HCT116 (cell line): ENCODE results near the gene CAMK2G. TPM values are rescaled to one million over a fixed set of nuclear protein-coding genes. Genes with fewer than 3 reads are reported as not detected.

ENCODE experiments used
- ATAC-seq: fragments of 200-7000 bp; cut with Tn5 transposase; 2 replicates; pipeline ENCODE4 v1.9.1; 2020; ENCODE audit warnings: mild to moderate bottlenecking, moderate library complexity
- BruUV-seq: library from RNA; stranded (reverse); fragments of 400-500 nt; replicated peaks from 2 replicates; lab custom pipeline; 2021; lab: Mats Ljungman, UMichigan
- CTCF ChIA-PET: fragments of 300-600 bp; sonication (Branson Sonifier 250); formaldehyde crosslinking; loops from one replicate; lab custom pipeline; 2021; ENCODE audit warnings: antibody characterized with exemption; lab: Charles Lee
- POLR2A ChIA-PET: fragments of 300-600, 350-600 bp; sonication (Branson Sonifier 250); formaldehyde crosslinking; loops from one replicate; lab custom pipeline; 2021; ENCODE audit warnings: antibody characterized with exemption; lab: Charles Lee
- RAD21 ChIA-PET, 2 experiments: fragments of 300-600 bp; sonication (Branson Sonifier 250); formaldehyde crosslinking; loops; one replicate each; lab custom pipeline; 2023; ENCODE audit warnings: low total read pairs in 2 of 2; ENCODE audit not compliant: uncharacterized antibody in 2 of 2, unreplicated experiment in 2 of 2, low non-redundant PET in 1 of 2; lab: Charles Lee
- DNase-seq: peaks from one replicate; pipeline ENCODE4 v3.0.0-alpha.2; 2010; ENCODE audit warnings: low read depth, low spot score
- H2AFZ ChIP-seq: fragments of 200-600 bp; shearing (Covaris generic), sonication (generic); 2 replicates; pipeline ENCODE4 v1.6.1; 2017; ENCODE audit warnings: low read depth, mixed run types, mixed read lengths, antibody characterized with exemption, low read length; ENCODE audit not compliant: poor library complexity, severe bottlenecking
- H3K27ac ChIP-seq: 2 replicates; pipeline ENCODE4 v1.5.1; 2012; ENCODE audit warnings: low read depth, low read length
- H3K27me3 ChIP-seq: fragments of 200-600 bp; sonication (generic); 2 replicates; pipeline ENCODE4 v1.6.1; 2016; ENCODE audit warnings: mixed run types, low read length, mixed read lengths; ENCODE audit not compliant: insufficient read depth
- H3K36me3 ChIP-seq, 2 experiments: fragments of 200-500 bp in 1 of 2; fragments of 200-600 bp in 1 of 2; sonication (Bioruptor generic) in 1 of 2; sonication (generic) in 1 of 2; 2 replicates each; pipeline versions ENCODE4 v1.5.1 to v1.6.1; 2014 to 2016; ENCODE audit warnings: low read length in 2 of 2, inconsistent platforms in 1 of 2, mixed read lengths in 1 of 2, mixed run types in 1 of 2; ENCODE audit not compliant: insufficient read depth in 2 of 2, control insufficient read depth in 1 of 2
- H3K4me1 ChIP-seq, 2 experiments: fragments of 200-600 bp in 1 of 2; sonication (generic) in 1 of 2; 2 replicates each; pipeline versions ENCODE4 v1.5.1 to v1.6.1; 2012 to 2017; ENCODE audit warnings: low read length in 2 of 2, inconsistent platforms in 1 of 2, mild to moderate bottlenecking in 1 of 2, mixed read lengths in 1 of 2, mixed run types in 1 of 2, moderate library complexity in 1 of 2; ENCODE audit not compliant: insufficient read depth in 2 of 2, control insufficient read depth in 1 of 2
- H3K4me2 ChIP-seq: fragments of 200-600 bp; sonication (generic); 2 replicates; pipeline ENCODE4 v1.6.1; 2017; ENCODE audit warnings: mixed run types, low read length, mixed read lengths
- H3K4me3 ChIP-seq, 2 experiments: fragments of 200-600 bp in 1 of 2; sonication (generic) in 1 of 2; replicated peaks in 1 of 2; 2 replicates each; pipeline ENCODE4 v1.5.1; 2011 to 2016; ENCODE audit warnings: low read length in 2 of 2, control low read depth in 1 of 2, low read depth in 1 of 2, mild to moderate bottlenecking in 1 of 2, mixed read lengths in 1 of 2, mixed run types in 1 of 2
- H3K79me2 ChIP-seq: fragments of 200-600 bp; sonication (generic); 2 replicates; pipeline ENCODE4 v1.6.1; 2017; ENCODE audit warnings: mild to moderate bottlenecking, mixed run types, low read length, moderate library complexity, mixed read lengths; ENCODE audit not compliant: insufficient read depth
- H3K9ac ChIP-seq: fragments of 200-600 bp; sonication (generic); 2 replicates; pipeline ENCODE4 v1.6.1; 2016; ENCODE audit warnings: low read length, mixed read lengths
- H3K9me2 ChIP-seq: fragments of 200-600 bp; sonication (generic), shearing (Covaris generic); 2 replicates; pipeline ENCODE4 v1.6.1; 2017; ENCODE audit warnings: mixed run types, mild to moderate bottlenecking, moderate library complexity; ENCODE audit not compliant: insufficient read depth
- H3K9me3 ChIP-seq, 2 experiments: fragments of 200-500 bp in 1 of 2; fragments of 200-600 bp in 1 of 2; sonication (Bioruptor generic) in 1 of 2; sonication (generic) in 1 of 2; 2 replicates each; pipeline ENCODE4 v1.6.1; 2014 to 2017; ENCODE audit warnings: low read length in 2 of 2, mixed read lengths in 2 of 2, inconsistent platforms in 1 of 2, low read depth in 1 of 2, mild to moderate bottlenecking in 1 of 2, mixed run types in 1 of 2, moderate library complexity in 1 of 2; ENCODE audit not compliant: control insufficient read depth in 1 of 2, insufficient read depth in 1 of 2
- H4K20me1 ChIP-seq: fragments of 200-600 bp; sonication (generic), shearing (Covaris generic); 2 replicates; pipeline ENCODE4 v1.6.1; 2017; ENCODE audit warnings: mixed run types, mild to moderate bottlenecking, moderate library complexity; ENCODE audit not compliant: insufficient read depth
- EGR1 ChIP-seq: IDR thresholded peaks from 2 replicates; pipeline ENCODE4 v1.6.1; 2012; ENCODE audit warnings: low read depth
- MAX ChIP-seq: IDR thresholded peaks from 2 replicates; pipeline ENCODE4 v1.6.1; 2012
- POLR2A ChIP-seq: IDR thresholded peaks from 2 replicates; pipeline ENCODE4 v1.7.0; 2011; ENCODE audit warnings: borderline replicate concordance; ENCODE audit not compliant: insufficient read depth, insufficient read length; ENCODE audit errors: extremely low read depth
- POLR2AphosphoS5 ChIP-seq: IDR thresholded peaks from 2 replicates; pipeline ENCODE4 v1.6.1; 2011; ENCODE audit warnings: mild to moderate bottlenecking, low read depth, low read length, moderate library complexity
- RAD21 ChIP-seq: IDR thresholded peaks from 2 replicates; pipeline ENCODE4 v1.6.1; 2012; ENCODE audit warnings: low read depth, mild to moderate bottlenecking
- SIN3A ChIP-seq: IDR thresholded peaks from 2 replicates; pipeline ENCODE4 v1.6.1; 2012; ENCODE audit warnings: low read depth
- SRF ChIP-seq: IDR thresholded peaks from 2 replicates; pipeline ENCODE4 v1.6.1; 2012; ENCODE audit warnings: low read depth
- TCF7L2 ChIP-seq: IDR thresholded peaks from 2 replicates; pipeline ENCODE4 v1.7.0; 2011; ENCODE audit warnings: borderline replicate concordance, inconsistent platforms; ENCODE audit not compliant: insufficient read depth, insufficient read length; ENCODE audit errors: extremely low read depth
- YY1 ChIP-seq: IDR thresholded peaks from 2 replicates; pipeline ENCODE4 v1.6.1; 2011; ENCODE audit warnings: low read length, low read depth, moderate library complexity, mild to moderate bottlenecking; ENCODE audit not compliant: insufficient replicate concordance; ENCODE audit errors: extremely low read depth
- intact Hi-C: fragments of 100-400 bp; cut with micrococcal nuclease; formaldehyde crosslinking; loops from 2 replicates; pipeline ENCODE4 v1.10.0; 2022
- total RNA-seq: library from RNA; stranded (reverse); gene quantifications from one replicate; pipeline ENCODE4 v1.2.1, GENCODE V29; 2021; ENCODE audit not compliant: unreplicated experiment
- TF ChIP-seq, protein P1 (sequence below): IDR thresholded peaks from 2 replicates; pipeline ENCODE4 v1.6.1; 2012; ENCODE audit warnings: low read depth

CAMK2G gene
- total RNA-seq, 1 experiment from 2014 or later, result 28.3 TPM

DNA sequence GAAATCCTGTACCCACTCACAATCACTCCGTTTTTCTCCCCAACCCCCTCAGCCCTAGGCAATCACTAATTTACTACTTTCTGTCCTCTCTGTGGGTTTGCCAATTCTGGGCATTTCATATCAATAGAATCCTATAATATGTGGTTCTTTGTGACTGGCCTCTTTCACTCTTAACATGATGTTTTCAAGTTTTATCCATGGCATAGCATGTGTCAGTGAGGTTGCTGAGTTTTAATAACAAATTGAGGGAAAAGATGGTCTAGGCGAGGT, 48.4 kb upstream of the CAMK2G start:
- ChIA-PET RAD21 (no interaction called here), CTCF (no interaction called here), POLR2A (no interaction called here)
- H4K20me1 ChIP-seq, result no peaks in the 10 kb centered on the region
- no peaks in the 10 kb centered on the region for H3K9me3 ChIP-seq
- ATAC-seq (no peak), DNase-seq (no peak)
- H3K4me1 ChIP-seq, result peaks cover 3 to 37% of the 10 kb centered on the region in 2 experiments; a peak in 2 of 4 replicates
- no peaks in the 10 kb centered on the region for H3K9me2 ChIP-seq
- no peaks in the 10 kb centered on the region for H3K79me2 ChIP-seq
- H3K36me3 ChIP-seq, result no peaks in the 10 kb centered on the region
- no TSS peak for BruUV-seq
- no peak overlapping the region for H2AFZ ChIP-seq
- no peaks in the 10 kb centered on the region for H3K27me3 ChIP-seq
- no peak overlapping the region for H3K27ac ChIP-seq
- intact Hi-C loops, result no loop called here
- no peak for TF ChIP-seq POLR2AphosphoS5
- TF ChIP-seq MAX, result no peak
- TF ChIP-seq POLR2A, result no peak
- TF ChIP-seq EGR1, result no peak
- TF ChIP-seq, protein P1, sequence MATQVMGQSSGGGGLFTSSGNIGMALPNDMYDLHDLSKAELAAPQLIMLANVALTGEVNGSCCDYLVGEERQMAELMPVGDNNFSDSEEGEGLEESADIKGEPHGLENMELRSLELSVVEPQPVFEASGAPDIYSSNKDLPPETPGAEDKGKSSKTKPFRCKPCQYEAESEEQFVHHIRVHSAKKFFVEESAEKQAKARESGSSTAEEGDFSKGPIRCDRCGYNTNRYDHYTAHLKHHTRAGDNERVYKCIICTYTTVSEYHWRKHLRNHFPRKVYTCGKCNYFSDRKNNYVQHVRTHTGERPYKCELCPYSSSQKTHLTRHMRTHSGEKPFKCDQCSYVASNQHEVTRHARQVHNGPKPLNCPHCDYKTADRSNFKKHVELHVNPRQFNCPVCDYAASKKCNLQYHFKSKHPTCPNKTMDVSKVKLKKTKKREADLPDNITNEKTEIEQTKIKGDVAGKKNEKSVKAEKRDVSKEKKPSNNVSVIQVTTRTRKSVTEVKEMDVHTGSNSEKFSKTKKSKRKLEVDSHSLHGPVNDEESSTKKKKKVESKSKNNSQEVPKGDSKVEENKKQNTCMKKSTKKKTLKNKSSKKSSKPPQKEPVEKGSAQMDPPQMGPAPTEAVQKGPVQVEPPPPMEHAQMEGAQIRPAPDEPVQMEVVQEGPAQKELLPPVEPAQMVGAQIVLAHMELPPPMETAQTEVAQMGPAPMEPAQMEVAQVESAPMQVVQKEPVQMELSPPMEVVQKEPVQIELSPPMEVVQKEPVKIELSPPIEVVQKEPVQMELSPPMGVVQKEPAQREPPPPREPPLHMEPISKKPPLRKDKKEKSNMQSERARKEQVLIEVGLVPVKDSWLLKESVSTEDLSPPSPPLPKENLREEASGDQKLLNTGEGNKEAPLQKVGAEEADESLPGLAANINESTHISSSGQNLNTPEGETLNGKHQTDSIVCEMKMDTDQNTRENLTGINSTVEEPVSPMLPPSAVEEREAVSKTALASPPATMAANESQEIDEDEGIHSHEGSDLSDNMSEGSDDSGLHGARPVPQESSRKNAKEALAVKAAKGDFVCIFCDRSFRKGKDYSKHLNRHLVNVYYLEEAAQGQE, result no peak
- TF ChIP-seq SIN3A, result no peak
- TF ChIP-seq TCF7L2, result no peak
- no peak for TF ChIP-seq RAD21
- no peak for TF ChIP-seq YY1
- TF ChIP-seq SRF, result no peak
- no peak overlapping the region for H3K4me2 ChIP-seq
- no peak overlapping the region for H3K9ac ChIP-seq
- no peak overlapping the region for H3K4me3 ChIP-seq
